ENCODE data around the gene SLC5A9. TPM values are rescaled to one million over a fixed set of nuclear protein-coding genes. Genes with fewer than 3 reads are reported as not detected.

Gene SLC5A9
- total RNA-seq, result 1 to 10 TPM in 2 of 3 donors, under 1 TPM in 1; 0.73 to 3.0 (median 2.4) TPM
- long read RNA-seq, donor 1, result 0 reads
- long read RNA-seq, donor 2, partial matches to known transcripts, result 0 of 1 reads
- long read RNA-seq, donor 2, other reads (novel, unspliced or antisense), result 0 of 1 reads

DNA sequence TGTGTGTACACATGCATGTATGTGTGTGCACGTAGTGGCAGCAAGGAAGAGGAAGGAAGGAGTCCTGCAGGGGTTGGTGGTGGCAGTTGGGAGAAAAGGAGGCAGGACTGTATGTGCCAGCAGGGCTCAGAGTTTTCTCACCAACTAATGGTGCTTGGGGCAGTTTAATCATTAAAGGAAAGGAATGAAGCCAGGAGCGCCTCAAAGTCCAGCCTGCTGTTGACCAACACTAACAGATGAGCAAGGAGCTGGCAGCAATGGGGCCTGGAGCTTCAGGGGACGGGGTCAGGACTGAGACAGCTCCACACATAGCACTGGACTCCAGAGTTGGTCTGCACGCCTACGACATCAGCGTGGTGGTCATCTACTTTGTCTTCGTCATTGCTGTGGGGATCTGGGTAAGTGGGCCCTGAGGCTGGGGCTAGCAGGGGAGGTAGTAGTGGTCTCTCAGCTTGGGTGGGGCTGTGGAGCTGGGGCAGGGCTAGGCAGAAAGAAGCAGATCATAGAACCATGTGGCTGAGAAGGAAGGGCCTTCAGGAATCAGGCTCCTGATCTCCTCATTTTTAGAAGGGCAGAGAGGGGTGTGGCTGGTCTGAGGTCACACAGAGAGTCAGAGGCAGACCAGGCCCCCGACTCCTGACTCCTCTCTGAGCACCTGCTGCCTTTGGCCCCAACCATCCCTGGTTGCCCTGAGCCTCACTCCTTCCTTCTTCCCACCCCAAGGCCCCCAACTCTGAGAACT lies at the start of gene SLC5A9:
SLC5A9 (plus strand) TSS at position 216 of the 742 bp plus-strand sequence; CDS start at position 237, 21 bp downstream.
- Histone ChIP-seq H3K9me3 (no peaks in the 10 kb centered on the region), H3K4me3 (no peak within 1 kb of the TSS), H3K4me1 (ENCODE audit: low read depth) (peaks cover 11% of the 10 kb centered on the region), H3K36me3 (ENCODE audit: low read depth) (no peaks in the 10 kb centered on the region)
- DNase-seq, result peak in 2 of 3 donors; percentile 38 to 39
- intact Hi-C loops (cut with DNase I, micrococcal nuclease), result no loop called here
- ATAC-seq, result peak; percentile 81
- TF ChIP-seq, protein P1, sequence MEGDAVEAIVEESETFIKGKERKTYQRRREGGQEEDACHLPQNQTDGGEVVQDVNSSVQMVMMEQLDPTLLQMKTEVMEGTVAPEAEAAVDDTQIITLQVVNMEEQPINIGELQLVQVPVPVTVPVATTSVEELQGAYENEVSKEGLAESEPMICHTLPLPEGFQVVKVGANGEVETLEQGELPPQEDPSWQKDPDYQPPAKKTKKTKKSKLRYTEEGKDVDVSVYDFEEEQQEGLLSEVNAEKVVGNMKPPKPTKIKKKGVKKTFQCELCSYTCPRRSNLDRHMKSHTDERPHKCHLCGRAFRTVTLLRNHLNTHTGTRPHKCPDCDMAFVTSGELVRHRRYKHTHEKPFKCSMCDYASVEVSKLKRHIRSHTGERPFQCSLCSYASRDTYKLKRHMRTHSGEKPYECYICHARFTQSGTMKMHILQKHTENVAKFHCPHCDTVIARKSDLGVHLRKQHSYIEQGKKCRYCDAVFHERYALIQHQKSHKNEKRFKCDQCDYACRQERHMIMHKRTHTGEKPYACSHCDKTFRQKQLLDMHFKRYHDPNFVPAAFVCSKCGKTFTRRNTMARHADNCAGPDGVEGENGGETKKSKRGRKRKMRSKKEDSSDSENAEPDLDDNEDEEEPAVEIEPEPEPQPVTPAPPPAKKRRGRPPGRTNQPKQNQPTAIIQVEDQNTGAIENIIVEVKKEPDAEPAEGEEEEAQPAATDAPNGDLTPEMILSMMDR (IDR thresholded peaks at IDR 0.05), result no peak

DNA sequence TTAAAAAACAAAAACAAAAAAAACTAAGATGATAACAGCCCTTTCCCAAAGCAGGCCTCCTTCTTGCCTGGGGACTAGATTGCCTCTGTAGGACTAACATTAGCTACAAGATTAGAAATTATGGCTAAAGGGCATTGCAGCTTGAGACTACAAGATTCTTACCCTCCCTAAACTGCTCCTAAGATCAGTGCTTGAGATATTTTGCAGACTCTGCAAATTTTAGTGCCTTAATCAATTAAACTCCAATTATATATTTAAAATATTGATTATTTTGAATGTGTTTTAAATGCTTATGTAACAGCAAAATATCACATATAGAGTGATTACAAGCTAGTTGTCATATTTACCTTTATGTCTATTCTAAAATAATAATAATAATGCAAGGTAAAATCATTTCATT lies 47.4 kb upstream of the SLC5A9 start:
- no peak for ATAC-seq
- Histone ChIP-seq H3K9me3 (no peaks in the 10 kb centered on the region), H3K4me3 (no peak overlapping the region), H3K4me1 (ENCODE audit: low read depth) (no peaks in the 10 kb centered on the region), H3K36me3 (ENCODE audit: low read depth) (no peaks in the 10 kb centered on the region)
- TF ChIP-seq, protein P1 (IDR thresholded peaks at IDR 0.05), result no peak
- no peak for DNase-seq
- intact Hi-C loops (cut with DNase I, micrococcal nuclease), result no loop called here

DNA sequence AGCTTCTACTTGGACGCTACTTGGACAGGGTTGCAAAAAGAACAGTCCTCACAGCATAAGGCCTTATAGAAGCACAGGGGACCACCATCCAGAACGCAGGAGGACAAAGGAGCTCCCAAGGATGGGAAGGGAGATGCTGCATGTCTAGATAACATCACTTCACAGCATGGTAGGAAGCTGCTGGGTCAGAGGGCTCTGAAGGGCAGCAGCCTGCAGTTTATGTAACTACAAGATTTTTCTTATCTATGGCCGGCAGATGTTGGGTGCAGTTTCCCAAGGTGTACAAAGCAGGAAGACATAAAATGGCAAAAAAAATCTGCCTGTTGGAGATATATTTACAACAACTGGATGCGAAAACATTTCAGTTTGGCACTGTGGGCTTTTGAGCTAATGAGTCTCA lies 45.3 kb upstream of the SLC5A9 start:
- no peak for ATAC-seq
- intact Hi-C loops (cut with DNase I, micrococcal nuclease), result no loop called here
- Histone ChIP-seq H3K4me3 (no peak overlapping the region), H3K9me3 (no peaks in the 10 kb centered on the region), H3K4me1 (ENCODE audit: low read depth) (no peaks in the 10 kb centered on the region), H3K36me3 (ENCODE audit: low read depth) (no peaks in the 10 kb centered on the region)
- TF ChIP-seq, protein P1 (IDR thresholded peaks at IDR 0.05), result no peak
- DNase-seq, result no peak

DNA sequence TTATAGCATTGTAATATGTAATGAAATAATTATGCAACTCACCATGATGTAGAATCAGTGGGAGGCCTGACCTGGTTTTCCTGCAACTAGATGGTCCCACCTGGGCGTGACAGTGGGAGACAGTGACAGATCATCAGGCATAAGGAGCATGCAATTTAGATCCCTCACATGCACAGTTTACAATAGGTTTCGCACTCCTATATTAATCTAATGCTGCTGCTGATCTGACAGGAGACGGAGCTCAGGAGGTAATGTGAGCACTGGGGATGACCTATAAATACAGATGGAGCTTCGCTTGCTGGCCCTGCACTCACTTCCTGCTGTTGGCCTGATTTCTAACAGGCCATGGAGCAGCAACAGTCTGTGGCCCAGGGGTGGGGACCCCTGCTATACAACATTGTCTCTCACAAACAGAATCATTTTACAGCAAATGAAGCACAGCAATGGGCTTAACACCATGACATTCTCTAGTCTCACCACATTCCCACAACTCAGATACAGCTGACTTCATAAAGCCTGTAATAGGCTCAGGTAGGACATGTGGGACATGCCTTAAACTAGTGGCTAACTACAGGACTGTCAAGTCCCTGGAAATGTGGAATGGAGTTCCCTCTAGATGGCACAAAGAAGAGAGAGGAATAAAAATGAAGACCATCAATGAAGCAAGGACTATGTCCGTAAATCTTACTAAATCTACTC lies 40.7 kb upstream of the SLC5A9 start:
- intact Hi-C loops (cut with DNase I, micrococcal nuclease), result no loop called here

DNA sequence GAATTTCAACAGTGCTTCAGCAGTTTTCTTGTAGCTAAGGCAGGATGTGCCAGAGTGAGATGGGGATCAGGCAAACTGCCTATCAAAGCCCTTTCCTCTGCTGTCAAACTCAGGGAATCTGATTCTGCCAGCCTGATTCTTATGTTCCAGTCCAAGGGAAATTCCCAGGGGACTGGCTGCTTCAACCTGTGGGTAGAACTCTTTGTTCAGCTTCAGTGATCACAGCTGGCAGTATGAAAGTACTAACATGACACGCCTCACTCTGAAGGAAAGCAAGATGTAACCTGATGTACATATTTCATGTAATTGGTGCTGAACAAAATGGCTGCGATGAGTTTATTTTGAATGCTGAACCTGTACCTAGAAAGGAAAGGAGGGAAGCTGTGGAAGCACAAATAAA lies 40.1 kb upstream of the SLC5A9 start:
- no peak overlapping the region for H3K4me3 ChIP-seq
- DNase-seq (no peak), ATAC-seq (no peak)
- H3K36me3 ChIP-seq (ENCODE audit: low read depth), result no peaks in the 10 kb centered on the region
- TF ChIP-seq, protein P1 (IDR thresholded peaks at IDR 0.05), result no peak
- intact Hi-C loops (cut with DNase I, micrococcal nuclease), result no loop called here
- H3K4me1 ChIP-seq (ENCODE audit: low read depth), result no peaks in the 10 kb centered on the region
- H3K9me3 ChIP-seq, result peaks cover 7% of the 10 kb centered on the region

More for the DNA sequence above, 40.7 kb upstream of the SLC5A9 start:
- no peaks in the 10 kb centered on the region for H3K36me3 ChIP-seq (ENCODE audit: low read depth)
- H3K4me3 ChIP-seq, result no peak overlapping the region
- TF ChIP-seq, protein P1 (IDR thresholded peaks at IDR 0.05), result no peak
- DNase-seq (no peak), ATAC-seq (no peak)
- peaks cover 1% of the 10 kb centered on the region for H3K9me3 ChIP-seq
- no peaks in the 10 kb centered on the region for H3K4me1 ChIP-seq (ENCODE audit: low read depth)

Data from mucosa of descending colon (tissue), 3 donors.